HTERT RPE-1 (cell line): ENCODE data around the gene TBC1D16.
"Not testable (repeated sequence)": the region's sequence is repeated elsewhere in the genome, so short reads cannot be mapped to it uniquely, and the experiment has no call there.

Experiments
- in situ Hi-C: fragments of 300-500 bp; cut with MboI; formaldehyde crosslinking; loops from 4 replicates; pipeline ENCODE4 v1.14.3; 2020; ENCODE audit warnings: low sequenced_read_pairs

The TBC1D16 gene

GRCh38 chr17:80055597-80055996, 19.9 kb upstream of the TBC1D16 start:
- in situ Hi-C loops = no loop called here

DNA sequence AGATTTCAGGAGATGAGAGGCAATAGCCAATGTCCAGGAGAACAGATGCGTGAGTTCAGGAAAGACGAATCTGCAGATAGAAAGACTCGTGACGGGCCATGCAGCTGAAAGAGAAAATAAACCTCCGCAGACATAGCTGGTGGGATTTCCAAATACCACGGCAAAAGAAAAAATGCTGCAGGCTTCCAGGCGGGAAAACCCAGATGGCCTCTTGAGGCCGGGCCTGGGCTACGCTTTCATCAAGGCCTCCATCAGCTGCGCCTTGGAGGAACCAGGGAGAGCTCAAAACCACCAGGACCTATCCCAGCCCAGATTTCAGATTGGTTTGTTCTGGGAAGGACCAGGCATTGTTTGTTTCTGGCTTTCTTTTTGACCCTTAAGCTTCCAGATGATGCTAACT, 17.4 kb upstream of the TBC1D16 start:
- in situ Hi-C loops = no loop called here

DNA sequence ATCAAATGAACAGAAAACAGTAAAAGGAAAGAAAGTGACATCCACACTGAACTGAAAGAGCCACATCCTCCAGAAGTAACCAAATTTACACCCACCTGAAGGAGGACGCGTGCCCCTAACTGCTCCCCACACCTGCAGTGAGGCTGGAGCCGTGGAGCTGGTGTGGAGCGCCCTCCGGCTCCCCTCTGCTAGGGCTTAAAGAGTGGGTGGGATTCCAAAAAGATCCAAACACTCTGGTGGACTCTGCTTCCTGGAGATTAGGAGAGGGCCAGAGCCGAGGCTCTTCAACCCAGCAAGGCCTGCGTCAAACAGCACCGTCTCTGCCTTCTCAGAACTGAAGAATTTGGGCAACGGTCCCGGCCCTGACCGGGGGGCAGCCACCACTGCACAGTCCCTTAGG, 16.0 kb upstream of the TBC1D16 start:
- in situ Hi-C loops = no loop called here

GRCh38 chr17:80050706-80051105, 15.0 kb upstream of the TBC1D16 start:
- in situ Hi-C loops = no loop called here

- in situ Hi-C loops = no loop called here
Measured at GRCh38 chr17:80049986-80050385, 14.3 kb upstream of the TBC1D16 start.

- in situ Hi-C loops = no loop called here
Measured at GRCh38 chr17:80047176-80047575, 11.5 kb upstream of the TBC1D16 start.

- in situ Hi-C loops = not testable (repeated sequence)
Measured at GRCh38 chr17:80046709-80047108, 11.0 kb upstream of the TBC1D16 start.

GRCh38 chr17:80045703-80046102, 10.0 kb upstream of the TBC1D16 start:
- in situ Hi-C loops = no loop called here

- in situ Hi-C loops = no loop called here
Measured at GRCh38 chr17:80043963-80044362, 8.3 kb upstream of the TBC1D16 start.

DNA sequence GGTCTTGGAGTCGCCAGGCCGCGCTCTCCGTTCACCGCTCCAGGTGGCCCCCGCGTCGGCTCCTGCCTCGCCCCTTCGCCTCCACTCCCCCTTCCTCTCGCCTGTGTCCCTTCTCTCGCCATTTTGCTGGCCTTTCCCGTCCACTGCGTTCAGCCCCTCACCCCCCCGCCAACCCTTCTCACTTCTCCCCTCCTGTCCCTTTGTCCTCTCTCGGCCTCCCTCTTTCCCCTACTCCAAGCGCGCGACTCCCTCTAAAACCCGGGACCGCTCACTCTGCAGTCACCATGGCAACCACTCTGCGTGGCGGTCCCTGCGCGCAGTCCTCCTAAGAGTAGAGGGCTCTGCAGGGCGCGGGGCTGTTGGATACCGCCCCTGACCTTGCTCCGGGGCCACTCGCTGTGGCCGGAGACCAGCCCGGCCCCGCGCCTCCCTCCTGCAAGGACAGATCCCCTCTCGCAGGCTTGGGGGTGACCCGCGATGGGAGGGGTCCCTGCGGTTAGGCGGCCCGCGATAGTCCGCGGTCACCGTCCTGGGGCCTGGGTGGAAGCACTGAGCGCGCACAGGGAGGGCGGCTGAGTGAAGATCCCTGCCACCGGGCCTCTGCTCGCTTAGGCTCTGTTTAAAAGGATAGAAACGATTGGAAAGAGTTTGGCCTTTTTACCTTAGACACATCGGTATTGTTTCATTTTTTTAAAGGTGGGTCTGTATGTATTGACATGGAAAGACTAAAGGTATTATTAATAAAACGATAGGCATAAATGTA, 1.2 kb upstream of the TBC1D16 start:
- in situ Hi-C loops = no loop called here

GRCh38 chr17:80035937-80036714, 454 bp upstream of the TBC1D16 start, which contains the start of gene CCDC40:
CCDC40 (plus strand) TSS chr17:80036642; CDS start chr17:80036663, 21 bp downstream.
- in situ Hi-C loops = no loop called here

DNA sequence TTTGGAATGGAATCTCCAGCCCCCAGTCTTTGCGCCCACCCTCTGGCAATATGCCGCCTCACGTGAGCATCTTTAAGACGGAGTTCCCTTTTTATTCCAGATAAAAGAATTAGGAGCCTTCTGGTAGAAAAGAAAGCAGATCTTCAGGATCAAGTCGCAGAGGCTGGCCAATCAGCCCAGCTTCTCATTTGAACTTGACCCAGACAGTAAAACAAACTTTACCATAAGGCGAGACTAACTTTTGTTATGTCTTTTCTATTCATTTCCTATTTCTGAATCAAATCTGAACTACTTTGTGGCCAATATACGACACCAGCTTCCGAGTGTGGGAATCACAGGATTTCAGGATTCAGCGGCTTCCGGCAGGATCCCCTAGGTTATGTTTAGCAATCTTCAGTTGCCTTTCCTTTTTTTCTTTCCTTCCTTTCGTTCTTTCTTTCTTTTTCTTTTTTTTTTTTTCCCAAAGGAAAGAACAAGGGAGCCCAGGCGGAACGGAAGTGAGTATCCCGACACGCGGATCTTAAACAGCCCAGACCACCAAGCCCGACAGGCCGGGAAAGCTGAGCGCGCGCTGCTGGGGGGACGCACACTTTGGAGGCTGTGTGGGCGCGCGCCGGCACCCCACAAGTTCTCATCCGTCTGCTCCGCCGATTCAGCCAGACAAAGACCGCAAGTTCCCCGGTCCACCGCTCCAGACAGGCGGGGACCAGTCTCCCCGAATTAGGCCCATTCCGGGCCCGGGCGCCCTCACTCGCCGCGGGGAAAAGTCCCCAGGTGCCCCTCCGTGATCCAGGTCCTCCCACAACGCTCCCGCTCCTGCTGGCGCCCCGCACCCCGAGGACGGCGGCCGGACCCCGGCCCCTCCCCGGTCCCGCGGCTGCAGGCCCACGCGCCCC, 633 bp downstream of the TBC1D16 start:
- in situ Hi-C loops = no loop called here

- in situ Hi-C loops = no loop called here
Measured at GRCh38 chr17:80033840-80034239, 1.8 kb downstream of the TBC1D16 start.

GRCh38 chr17:80032614-80033171, 3.0 kb downstream of the TBC1D16 start:
- in situ Hi-C loops = no loop called here

DNA sequence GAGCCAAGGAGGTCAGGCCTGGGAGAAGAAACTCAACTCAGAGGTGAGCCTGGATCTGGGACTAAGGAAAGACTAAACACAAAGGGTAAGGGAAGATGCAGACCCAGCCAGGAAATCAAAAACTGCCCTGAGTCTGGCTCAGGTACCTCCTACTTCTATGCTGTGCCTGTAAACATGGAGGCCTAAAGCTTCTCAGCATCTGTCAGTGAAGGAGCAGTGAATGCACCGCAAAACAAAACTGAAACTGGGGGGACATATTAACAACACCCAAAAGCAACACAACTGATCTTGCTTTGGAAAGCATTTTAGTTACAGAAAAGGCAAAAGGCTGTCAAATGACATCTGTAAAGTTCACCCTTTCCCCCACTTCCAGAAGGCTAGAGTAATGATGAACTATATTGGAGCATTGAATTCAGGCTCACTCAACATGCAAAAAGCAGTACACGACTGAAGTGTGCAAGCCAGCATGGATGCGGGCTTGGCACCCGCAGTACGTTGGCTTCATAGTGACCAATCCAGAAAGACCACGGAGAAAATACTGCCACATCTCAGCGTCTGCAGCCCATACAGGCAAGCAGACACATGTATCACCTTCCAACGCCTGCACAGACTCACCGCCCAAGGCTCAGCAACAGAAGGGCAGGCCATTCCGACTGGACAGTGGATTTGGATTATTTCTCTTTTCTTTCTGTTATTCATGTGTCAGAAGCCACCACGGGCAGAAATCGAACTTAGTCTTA, 3.8 kb downstream of the TBC1D16 start:
- in situ Hi-C loops = no loop called here

DNA sequence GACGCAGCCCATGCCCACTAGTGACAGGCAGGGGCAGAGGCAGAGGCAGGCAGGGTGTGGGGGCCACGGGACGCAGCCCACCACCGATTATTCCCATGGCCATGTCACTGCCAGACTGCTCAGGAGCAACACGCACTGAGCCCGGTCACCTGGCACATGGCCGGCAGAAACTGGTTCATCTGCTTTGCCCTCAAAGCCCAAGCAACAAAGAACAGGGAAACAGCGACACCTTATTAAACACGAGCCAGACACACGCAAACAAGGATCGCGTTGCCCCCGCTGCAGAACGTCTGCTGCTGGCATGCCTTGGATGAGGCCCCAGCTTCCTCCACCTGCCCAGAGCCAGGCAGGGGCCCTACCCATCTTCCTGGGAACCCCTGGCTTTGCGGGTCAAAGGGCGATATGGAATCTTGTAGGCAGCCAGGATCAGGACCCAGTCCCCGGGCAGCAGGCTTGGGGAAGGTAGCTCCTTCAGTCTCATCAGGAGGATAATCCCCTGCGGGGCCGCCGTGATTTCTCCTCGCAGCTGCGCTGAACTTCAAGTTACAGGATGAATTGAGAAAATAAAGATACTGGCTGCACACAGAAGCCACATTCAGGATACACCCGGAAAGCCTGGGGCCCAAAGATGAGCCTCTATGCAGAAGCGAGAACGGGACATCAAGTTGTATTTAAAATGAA, 4.8 kb downstream of the TBC1D16 start:
- in situ Hi-C loops = no loop called here

- in situ Hi-C loops = no loop called here
Measured at GRCh38 chr17:80029258-80029974, 6.3 kb downstream of the TBC1D16 start.

GRCh38 chr17:80028030-80028429, 7.6 kb downstream of the TBC1D16 start:
- in situ Hi-C loops = no loop called here

- in situ Hi-C loops = no loop called here
Measured at GRCh38 chr17:80027043-80027435, 8.6 kb downstream of the TBC1D16 start.
